CD4-positive, alpha-beta T cell treated with Interferon gamma for 1 hour (primary cell): ENCODE measurements around the gene POLR2B.
"Not testable (repeated sequence)": the region's sequence is repeated elsewhere in the genome, so short reads cannot be mapped to it uniquely, and the experiment has no call there.

Experiments
- DNase-seq: peaks from one replicate; pipeline ENCODE4 v3.0.0-alpha.2; 2020

The POLR2B gene

GRCh38 chr4:56978750-56979303 is at the start of gene POLR2B:
Gene POLR2B (plus strand): TSS chr4:56978896. CDS start chr4:56978986, 90 bp downstream.
- DNase-seq, result peak; percentile 90

GRCh38 chr4:56930638-56931037 is 48.1 kb upstream of the POLR2B start:
- DNase-seq, result no peak

- DNase-seq, result no peak
These were observed 46.8 kb upstream of the POLR2B start for GRCh38 chr4:56931924-56932323.

- no peak for DNase-seq
These were observed 41.4 kb upstream of the POLR2B start for GRCh38 chr4:56937262-56937661.

GRCh38 chr4:56939826-56940225 is 38.9 kb upstream of the POLR2B start:
- DNase-seq, result not testable (repeated sequence)

- DNase-seq, result no peak
These were observed 38.3 kb upstream of the POLR2B start for GRCh38 chr4:56940403-56940802.

GRCh38 chr4:56940971-56941370 is 37.7 kb upstream of the POLR2B start:
- no peak for DNase-seq

GRCh38 chr4:56941403-56941802 is 37.3 kb upstream of the POLR2B start:
- DNase-seq, result no peak

- no peak for DNase-seq
These were observed 24.8 kb upstream of the POLR2B start for GRCh38 chr4:56953680-56954520.

- DNase-seq, result peak; percentile 43
These were observed 20.6 kb upstream of the POLR2B start for GRCh38 chr4:56958111-56958517.

GRCh38 chr4:56959100-56959499 is 19.6 kb upstream of the POLR2B start:
- DNase-seq, result no peak

GRCh38 chr4:56961107-56961500 is 17.6 kb upstream of the POLR2B start:
- DNase-seq, result no peak

GRCh38 chr4:56971383-56971782 is 7.3 kb upstream of the POLR2B start:
- no peak for DNase-seq

GRCh38 chr4:56972389-56972788 is 6.3 kb upstream of the POLR2B start:
- DNase-seq, result no peak

- no peak for DNase-seq
These were observed 5.9 kb upstream of the POLR2B start for GRCh38 chr4:56972809-56973208.

GRCh38 chr4:56973336-56973735 is 5.4 kb upstream of the POLR2B start:
- no peak for DNase-seq

- DNase-seq, result no peak
These were observed 2.3 kb upstream of the POLR2B start for GRCh38 chr4:56976283-56976836.

- DNase-seq, result peak; percentile 38
These were observed 1.8 kb upstream of the POLR2B start for GRCh38 chr4:56976837-56977320.

GRCh38 chr4:56977321-56978012 is 1.2 kb upstream of the POLR2B start, which contains the start of gene NOA1:
Gene NOA1 (minus strand): TSS chr4:56977606. CDS start chr4:56977585, 21 bp downstream.
- DNase-seq, result peak; percentile 98

GRCh38 chr4:56979421-56980072 is 851 bp downstream of the POLR2B start:
- DNase-seq, result peak; percentile 38

GRCh38 chr4:56981795-56982201 is 3.1 kb downstream of the POLR2B start:
- no peak for DNase-seq

GRCh38 chr4:56986192-56986591 is 7.5 kb downstream of the POLR2B start:
- DNase-seq, result no peak

GRCh38 chr4:56986952-56987351 is 8.3 kb downstream of the POLR2B start:
- DNase-seq, result no peak
